ENCODE measurements around the gene SEMG1.

The SEMG1 gene, protein sequence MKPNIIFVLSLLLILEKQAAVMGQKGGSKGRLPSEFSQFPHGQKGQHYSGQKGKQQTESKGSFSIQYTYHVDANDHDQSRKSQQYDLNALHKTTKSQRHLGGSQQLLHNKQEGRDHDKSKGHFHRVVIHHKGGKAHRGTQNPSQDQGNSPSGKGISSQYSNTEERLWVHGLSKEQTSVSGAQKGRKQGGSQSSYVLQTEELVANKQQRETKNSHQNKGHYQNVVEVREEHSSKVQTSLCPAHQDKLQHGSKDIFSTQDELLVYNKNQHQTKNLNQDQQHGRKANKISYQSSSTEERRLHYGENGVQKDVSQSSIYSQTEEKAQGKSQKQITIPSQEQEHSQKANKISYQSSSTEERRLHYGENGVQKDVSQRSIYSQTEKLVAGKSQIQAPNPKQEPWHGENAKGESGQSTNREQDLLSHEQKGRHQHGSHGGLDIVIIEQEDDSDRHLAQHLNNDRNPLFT

DNA sequence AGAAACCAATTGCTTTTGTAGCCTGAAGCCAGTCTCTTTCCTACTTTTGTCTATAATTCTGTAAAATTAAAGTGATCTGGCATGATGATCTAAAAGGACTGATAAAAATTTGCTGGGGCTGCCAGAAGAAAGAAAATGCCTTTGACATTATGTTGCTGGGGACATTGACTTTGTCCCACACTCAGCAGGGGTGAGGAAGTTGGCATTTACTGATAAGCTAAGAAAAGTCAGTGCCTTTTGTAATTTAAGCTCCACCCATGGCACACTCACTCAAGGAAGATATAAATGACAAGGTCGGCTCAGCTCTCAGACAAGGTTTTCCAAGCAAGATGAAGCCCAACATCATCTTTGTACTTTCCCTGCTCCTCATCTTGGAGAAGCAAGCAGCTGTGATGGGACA, at the start of gene SEMG1:
TSS of gene SEMG1 (plus strand) at position 309 of the 400 bp plus-strand sequence. CDS start at position 330, 21 bp downstream.
- no peak for DNase-seq

DNA sequence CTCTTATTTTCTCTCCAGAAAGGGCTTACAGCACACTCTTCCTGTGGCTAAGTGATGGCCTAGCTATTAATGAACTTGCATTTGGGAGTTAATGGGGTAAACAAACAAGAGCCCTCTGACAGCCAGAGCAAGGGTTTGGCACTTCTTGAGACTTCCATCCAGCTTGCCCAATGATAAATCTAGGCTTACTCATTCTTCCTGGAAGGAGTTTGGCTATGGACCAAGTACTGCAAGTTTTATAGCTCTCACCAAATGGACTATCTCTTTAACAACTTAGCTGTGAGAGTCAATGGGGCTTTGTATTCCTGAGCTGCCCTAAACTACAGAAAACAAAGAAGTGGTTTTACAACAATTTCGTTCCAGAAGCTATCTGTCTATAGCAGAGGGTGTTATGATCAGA, 48.9 kb upstream of the SEMG1 start:
- DNase-seq: no peak

DNA sequence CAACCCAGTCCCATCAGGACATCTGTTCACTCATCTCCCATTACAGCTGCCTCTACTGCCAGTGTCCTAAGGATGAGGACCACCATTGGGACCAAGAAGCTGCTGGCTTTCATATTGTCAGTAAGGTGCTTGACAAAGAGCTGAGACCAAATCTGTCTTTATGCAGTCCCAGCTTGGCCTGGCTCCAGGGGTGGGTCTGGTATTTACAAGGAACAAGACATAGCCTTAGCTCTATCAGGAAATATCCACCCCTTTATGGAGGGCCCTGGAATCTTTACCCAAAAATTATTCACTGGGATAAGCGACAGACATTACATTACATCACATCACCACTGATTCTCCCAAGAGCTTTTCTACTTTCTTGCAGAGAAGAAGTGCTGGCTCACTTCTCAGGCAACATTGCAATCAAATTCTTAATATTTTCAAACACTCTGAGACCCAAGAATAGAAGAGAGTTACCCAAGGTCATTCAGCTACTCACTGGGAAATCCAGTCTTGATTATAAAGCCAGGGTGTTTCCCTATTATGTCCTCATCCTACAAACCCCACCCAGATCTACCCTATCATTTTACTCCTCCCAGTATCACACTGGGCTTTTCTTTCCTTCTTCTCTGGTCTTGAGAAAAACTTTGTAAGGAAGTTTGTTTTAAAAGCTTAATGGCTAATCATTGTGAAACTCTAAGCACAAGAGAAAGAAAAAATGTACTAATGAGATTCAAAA, 43.6 kb upstream of the SEMG1 start:
- no peak for DNase-seq

DNA sequence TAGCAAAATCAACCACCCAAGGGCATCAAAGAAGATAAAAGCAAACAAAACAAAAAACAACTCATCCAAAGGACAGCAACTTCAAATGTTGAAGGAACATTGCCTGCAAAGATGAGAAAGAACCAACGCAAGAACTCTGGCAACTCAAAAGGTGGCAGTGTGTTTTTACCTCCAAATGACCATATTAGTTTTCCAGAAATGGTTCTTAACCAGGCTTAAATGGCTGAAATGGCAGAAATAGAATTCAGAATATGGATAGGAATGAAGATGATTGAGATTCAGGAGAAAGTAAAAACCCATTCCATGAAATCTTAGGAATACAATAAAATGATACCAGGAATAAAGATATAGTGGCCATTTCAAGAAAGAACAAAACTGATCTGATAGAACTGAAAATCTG, 41.9 kb upstream of the SEMG1 start:
- no peak for DNase-seq

DNA sequence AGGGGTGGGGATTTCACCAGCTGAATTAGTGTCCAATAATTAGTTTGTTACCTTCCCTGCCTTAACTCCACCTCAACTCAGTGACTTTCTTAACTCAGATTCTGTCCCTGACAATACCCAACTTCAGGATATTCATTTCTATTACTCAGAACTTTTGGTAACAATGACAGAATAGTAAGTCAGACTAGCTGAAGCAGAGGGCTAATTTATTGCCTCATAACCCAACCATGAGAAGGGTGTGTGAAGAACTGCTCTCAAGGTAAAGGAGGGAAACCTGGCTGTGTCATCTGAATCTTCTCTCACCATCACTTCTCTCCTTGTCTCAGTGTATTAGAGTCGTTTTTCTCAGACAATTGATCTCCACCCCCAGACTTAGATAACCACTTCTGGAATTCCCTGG, 33.3 kb upstream of the SEMG1 start:
- no peak for DNase-seq

DNA sequence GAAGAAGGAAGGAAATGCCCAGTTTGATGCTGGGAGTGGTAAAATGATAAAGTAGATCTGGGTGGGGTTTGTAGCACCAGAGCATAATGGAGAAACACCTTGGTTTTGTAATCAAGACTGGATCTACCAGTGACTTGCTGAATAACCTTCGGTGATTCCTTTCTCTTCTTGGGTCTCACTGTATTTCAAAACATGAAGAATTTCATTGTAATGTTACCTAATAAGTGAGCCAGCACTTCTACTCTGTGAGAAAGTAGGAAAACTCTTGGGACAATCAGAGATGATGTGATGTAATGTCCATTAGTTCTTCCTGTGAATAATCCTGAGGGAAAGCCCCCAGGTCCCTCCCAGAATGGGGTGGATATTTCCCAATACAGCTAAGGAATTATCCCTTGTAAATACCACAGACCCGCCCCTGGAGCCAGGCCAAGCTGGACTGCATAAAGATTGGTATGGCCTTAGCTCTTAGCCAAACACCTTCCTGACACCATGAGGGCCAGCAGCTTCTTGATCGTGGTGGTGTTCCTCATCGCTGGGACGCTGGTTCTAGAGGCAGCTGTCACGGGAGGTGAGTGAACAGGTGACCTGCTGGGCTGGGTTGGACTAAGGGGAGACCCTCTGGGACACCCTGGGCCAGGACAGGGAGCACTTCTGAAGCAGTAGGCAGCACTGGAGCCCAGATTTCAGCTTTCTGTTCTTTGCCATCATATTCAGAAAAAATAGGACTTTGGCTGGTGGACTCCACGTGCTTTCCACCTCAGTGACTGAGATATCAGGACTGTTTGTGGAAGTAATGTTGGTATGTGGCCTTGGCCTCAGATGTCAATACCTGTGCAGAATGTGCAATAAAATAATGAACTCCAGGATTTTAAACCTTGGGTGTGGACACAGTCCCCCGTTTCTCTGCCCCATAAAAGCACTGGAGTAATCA, 32.1 kb upstream of the SEMG1 start, which contains the start of gene PI3:
TSS of gene PI3 (plus strand) at position 469 of the 931 bp plus-strand sequence. CDS start at position 490, 21 bp downstream.
- no peak for DNase-seq

DNA sequence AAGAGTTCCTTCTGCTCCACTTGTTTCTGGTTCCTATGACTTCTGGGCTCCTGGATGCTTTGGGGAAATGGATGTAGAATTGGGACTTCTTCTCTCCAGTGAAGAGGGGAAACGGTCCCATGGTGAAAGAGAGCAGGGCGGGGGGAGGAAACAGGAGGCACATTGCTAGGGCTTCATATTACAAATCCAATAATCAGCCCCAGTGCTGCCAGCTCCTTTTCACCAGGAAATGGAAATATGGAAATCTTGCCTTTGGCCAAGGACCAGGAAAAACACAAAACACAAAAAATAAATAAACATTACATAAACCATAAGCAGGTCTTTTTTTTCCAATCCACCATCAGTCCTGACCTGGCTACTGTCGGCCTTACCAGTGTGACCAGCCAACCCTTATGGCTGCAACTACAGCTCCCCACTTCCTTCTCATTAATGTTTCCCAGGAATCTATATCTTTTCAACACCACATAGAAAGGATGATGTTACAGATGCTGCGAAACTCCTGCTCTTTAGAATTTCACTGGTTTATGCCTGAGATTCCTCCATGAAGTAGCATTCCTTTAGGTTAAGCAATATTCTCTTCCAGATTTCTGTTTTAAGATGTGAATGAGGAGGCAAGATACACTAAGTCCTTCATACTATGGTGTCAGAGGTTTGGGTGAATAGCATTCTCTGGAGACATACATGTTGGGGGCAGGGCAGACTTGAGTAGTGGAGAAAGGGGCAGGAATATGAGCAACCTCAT, 30.1 kb upstream of the SEMG1 start:
- no peak for DNase-seq

DNA sequence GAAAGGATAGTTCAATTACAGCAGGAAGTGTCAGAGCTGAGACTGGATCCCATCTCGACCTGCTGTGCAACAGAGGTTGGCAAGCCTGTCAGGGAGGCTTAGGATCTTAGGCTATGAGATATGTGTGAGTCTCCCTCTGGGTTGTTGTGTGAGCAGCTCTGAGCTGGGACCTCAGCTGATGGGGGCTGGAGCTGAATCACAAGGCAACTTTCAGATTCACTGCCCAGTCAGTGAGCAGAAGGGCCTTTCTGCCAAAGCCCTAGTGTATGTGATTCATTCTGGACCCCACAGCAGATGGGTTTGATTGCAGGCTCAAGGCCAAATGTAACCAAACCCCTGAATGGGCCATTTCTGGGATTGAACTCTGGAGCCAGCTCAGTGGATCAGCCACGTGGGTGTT, 27.7 kb upstream of the SEMG1 start:
- no peak for DNase-seq

DNA sequence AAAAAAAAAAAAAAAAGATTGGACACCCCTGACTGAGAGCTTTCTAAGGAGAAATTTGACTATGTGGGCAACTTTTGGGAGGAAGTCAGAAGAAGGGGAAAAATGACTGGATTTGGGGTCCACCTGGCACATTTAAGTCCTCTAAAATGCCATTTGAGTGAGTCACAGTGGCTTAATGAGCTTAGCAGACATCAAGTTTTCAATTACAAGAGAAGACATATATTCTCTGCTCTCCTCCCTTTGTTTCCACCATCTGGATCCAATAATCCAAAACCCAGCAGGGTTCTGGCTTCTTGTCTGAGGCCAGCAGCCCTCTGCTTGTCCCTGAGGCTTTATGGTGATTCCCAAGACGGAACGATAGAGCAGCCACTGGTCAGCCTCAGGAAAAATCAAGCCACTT, 25.2 kb upstream of the SEMG1 start:
- no peak for DNase-seq

DNA sequence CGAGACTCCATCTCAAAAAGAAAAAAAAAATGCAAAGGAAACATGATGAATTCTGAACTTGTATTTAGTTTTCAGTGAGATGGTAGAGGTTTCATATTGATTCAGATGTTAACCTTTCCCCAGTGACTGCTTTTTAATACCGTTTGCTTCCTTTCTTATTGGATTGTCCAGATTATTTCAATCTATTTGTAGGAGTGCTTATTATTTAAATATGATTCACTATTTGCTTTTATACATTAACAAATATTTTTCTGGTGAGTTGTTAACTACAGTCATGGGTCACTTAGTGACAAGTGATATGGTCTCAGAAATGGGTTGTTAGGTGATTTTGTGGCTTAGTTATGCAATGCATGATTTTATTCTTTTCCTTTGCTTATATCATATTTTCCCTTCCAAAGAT, 23.7 kb upstream of the SEMG1 start:
- DNase-seq: no peak

DNA sequence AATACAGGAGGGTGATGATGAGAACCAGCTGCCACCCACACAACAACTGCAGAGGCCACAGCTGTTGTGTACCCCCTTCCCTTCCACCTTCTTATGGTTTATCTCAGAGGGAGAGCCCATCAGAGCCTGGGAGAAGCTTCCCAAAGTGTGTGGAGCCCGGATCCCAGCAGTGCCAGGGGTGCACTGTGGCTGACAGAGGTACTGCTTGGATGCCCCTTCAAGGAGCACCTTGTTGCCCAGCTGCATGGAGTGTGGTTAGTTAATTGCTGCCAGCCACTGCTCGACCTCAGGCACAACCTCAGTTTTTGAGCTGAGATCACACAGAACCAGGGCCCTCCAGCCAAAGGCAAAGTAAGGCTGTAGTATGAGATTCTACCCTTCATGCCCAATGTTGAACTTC, 19.1 kb upstream of the SEMG1 start:
- no peak for DNase-seq

DNA sequence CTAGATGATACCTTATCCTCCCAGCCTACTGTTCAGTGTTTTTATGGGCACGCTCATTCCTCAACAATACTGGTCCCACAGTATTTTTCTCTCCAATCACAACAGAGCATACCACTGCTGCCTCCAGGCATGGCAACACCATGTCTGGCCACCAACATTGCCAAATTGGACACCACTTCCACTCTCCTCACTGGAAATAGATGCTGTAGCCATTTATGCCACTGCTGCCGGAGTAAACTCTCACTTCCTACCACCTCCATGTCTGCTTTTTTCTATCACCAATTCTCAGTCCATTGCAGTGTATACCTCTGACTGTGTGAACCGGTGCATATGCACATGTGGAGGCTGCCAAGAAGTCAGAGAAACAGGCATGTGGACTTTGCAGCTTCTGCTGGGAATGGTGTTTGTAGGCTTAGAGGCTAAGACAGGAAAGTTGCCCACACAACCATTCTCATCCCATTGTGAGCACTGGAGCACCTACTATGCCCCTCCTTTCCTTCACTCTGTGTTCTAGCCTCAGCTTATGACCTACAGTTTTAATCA, 17.7 kb upstream of the SEMG1 start:
- no peak for DNase-seq

DNA sequence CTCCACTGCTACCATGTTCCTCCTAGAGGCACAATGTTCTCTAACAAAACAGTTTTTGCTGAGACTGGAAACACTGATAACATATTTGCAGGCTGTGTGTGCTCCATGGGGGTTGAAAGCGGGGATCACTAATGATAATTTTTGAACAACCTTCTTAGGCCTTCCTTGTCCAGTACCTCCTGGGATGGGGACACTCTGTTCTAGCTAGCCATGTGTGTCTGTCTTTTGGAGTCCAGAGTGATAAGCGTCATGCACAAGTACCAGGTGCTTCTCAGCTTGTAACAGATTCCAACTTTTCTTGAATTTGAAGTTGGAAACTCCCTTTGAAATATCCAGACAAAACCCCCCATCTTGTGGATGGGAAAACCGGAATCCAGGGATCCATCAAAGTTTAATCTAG, 17.0 kb upstream of the SEMG1 start:
- no peak for DNase-seq

DNA sequence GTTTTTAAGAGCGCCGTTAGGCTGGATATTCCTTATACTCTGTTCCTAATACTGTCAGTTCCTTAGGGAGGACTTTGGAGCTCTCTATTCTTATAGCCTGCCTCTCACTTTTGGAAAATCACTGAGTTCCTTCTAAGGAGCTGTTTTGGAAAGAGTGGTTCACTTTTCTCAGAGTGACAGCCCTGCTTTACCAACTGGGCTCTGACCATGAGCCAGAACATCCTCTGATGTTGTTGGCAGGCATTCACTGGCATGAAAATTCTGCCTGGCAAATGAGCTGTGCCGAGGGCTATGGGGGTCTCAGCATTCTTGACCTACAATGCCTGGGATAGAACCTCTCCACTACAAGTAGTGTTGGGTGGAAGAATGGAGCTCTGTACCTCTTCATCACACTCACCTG, 14.9 kb upstream of the SEMG1 start:
- no peak for DNase-seq

DNA sequence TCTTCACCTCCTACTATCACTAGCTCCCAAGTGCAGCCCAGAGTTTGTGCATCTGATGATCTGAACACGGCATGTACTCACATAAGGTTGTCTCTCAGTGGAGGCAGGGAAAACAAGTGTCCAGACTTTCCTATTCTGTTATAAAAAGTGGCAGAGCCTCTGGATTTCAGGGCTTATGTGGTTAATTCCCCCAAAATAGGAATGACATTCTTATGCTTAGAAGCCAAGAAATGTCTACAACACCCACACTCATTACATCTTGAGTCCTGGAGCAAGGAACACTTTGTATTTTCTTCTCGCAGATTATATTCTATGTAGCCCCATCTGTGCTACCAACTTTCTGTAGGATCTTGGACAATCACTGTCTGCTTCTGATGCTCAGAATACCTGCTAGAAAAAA, 13.5 kb upstream of the SEMG1 start:
- DNase-seq: no peak

DNA sequence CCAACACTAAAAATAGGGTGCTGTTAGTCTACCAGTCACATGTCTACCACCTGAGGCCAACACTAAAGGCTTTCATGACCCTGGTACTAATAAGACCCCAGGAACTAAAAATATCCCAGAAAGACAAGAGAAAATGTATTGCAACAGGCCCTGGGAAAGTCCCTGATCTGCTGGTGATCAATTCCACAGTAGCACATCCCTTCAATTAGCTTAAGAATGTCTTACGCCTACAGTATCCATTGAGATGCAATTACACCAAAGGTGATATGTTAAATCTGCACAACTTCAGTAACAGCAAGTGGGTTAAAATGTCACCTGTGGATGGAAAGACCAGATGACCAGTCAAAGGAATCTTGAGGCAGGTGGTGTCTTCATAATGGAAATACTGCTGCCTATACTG, 3.1 kb downstream of the SEMG1 start:
- DNase-seq: no peak

DNA sequence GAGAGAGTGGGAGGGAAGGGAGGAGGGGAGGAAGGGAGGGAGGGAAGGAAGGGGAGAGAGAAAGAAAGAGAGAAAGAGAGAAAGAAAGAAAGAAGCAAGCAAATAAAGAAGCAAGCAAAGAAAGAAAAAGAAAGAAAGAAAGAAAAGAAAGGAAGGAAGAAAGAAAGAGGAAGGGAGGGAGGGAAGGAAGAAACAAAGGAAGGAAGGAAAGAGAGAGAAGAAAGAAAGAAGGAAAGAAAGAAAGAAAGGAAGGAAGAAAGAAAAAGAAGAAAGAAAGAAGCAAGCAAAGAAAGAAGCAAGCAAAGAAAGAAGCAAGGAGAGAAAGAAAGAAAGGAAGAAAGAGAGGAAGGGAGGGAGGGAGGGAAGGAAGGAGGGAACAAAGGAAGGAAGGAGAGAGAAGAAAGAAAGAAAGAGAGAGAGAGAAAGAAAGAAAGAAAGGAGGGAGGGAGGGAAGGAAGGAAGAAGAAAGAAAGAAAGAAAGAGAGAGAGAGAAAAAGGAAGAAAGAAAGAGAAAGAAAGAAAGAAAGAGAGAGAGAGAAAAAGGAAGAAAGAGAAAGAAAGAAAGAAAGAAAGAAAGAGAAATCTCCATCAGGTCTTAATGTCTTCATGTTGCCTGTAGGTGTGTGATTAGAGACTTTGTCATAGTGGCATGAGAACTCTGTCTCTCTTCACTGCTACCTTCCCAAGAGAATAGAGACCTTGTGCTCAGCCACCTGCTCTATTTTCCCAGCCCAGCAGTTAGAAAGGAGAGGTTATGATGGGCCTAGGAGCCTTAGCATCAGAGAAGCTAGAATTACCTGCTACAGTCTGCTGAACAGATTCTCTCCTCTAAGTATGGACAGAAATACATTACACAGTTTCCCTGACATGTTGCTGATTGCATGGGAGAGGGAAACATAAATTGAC, 5.0 kb downstream of the SEMG1 start:
- DNase-seq: no peak

DNA sequence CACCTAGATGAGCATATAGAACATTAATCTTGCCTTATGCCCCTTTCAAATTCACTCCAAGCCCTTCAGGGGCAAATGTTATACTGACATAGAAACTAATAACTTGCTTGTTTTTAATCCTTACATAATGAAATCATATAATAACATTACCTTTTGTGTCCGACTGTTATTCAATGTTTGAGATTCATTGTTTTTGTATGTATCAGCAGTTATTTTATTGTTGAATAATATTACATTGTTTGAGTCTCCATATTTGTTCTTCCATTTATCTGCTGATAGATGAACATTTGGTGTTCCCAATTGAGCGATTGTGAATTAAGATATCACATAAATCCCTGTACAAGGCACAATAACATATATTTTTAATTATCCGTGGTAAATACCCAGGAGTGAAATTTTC, 6.0 kb downstream of the SEMG1 start:
- no peak for DNase-seq

DNA sequence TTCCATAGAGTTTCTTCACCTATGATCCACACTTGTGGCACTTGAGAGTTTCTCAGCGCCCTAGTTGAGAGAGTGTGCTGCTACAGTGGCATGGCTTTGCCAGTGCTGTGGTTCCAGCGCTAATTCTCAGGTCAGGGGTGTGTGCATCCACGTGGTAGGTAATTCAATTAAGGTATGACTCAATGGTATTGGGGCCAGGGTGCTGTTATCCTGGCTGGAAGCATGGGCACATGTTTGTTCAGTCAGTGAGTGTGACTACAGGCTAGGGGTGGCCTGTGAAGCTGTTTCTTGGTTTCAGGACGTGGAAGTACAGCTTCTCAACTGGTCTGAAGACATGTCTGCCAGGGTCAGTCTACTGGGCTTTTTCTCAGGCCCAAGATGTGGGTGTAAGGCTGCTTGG, 11.3 kb downstream of the SEMG1 start:
- DNase-seq: no peak

DNA sequence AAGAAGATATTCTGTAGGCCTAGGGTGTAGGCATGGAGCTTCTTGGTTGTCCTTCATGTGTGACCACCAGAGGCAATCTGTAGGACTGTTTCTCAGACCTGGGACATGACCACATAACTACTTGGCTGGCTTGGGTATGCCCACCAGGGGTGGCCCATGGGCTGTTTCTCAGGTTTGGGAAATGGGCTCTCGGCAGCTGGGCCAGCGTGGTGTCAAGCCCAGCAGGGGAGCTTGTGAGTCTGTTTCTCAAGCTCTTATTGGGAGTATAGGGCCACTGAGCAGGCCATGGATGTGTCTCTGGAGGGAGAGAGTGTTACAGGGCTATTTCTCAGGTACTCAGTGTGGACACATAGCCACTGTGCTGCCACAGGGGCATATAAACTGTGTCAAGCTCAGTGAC, 11.8 kb downstream of the SEMG1 start:
- no peak for DNase-seq

DNA sequence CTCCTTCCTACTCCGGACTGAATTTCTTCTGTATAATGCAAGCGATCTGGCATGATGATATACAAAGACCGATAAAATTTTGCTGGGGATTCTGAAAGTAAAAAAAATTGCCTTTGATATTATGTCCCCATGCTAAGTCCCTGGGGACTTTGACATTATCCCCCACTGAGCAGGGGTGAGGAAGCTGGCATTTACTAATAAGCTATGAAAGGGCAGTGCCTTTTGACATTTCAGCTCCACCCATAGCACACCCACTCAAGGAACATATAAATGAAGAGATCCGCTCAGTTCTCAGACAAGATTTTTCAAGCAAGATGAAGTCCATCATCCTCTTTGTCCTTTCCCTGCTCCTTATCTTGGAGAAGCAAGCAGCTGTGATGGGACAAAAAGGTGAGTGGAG, 14.2 kb downstream of the SEMG1 start, which contains the start of gene SEMG2:
TSS of gene SEMG2 (plus strand) at position 298 of the 400 bp plus-strand sequence. CDS start at position 315, 17 bp downstream.
- DNase-seq: no peak
